Measurements from ENCODE around the gene BIRC7. TPM values are rescaled to one million over a fixed set of nuclear protein-coding genes. Genes with fewer than 3 reads are reported as not detected.

BIRC7 gene
- total RNA-seq, 2 donors from 2014 or later: not detected

DNA sequence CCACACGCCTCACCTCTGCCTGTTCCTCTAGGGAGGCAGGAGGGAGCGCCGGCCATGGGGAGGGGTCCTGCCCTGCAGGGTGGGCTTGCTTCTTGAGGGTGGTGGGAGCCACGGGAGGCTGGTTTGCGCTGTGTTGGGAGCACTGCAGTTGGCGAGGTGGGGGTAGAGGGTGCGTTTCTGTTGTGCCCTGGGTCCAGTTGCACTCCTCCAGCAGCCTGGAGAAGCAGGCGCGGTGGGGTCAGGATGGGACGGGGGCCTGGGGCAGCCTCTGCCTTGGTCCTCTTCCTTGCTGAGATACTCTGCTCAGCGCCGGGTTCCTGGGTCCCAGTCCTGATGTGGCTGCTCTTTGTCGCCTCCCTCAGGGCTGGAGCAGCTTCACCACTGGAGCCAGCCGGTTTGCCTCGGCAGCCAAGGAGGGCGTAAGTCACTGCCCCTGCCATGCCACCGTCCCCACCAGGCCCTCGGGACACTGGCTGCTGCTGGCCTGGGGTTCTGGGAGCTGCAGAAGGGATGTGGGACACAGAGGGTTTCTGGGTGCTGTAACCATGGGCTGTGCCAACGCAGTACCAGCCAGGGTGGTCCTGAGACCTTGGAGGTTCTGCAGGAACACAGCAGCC, 45.3 kb downstream of the BIRC7 start:
- Histone ChIP-seq H3K27ac (no peak overlapping the region), H3K27me3 (no peaks in the 10 kb centered on the region), H3K4me3 (no peak overlapping the region), H3K9me3 (no peaks in the 10 kb centered on the region), H3K4me1 (no peaks in the 10 kb centered on the region), H3K36me3 (replicated peaks in 1 of 2; ENCODE audit: insufficient read depth in 1 of 2, low read depth in 2 of 2) (peaks cover 14 to 33% of the 10 kb centered on the region in 2 donors)
- ATAC-seq (no peak), DNase-seq (no peak)
- no peak for TF ChIP-seq POLR2A (IDR thresholded peaks at IDR 0.05)
- TF ChIP-seq, protein P1, sequence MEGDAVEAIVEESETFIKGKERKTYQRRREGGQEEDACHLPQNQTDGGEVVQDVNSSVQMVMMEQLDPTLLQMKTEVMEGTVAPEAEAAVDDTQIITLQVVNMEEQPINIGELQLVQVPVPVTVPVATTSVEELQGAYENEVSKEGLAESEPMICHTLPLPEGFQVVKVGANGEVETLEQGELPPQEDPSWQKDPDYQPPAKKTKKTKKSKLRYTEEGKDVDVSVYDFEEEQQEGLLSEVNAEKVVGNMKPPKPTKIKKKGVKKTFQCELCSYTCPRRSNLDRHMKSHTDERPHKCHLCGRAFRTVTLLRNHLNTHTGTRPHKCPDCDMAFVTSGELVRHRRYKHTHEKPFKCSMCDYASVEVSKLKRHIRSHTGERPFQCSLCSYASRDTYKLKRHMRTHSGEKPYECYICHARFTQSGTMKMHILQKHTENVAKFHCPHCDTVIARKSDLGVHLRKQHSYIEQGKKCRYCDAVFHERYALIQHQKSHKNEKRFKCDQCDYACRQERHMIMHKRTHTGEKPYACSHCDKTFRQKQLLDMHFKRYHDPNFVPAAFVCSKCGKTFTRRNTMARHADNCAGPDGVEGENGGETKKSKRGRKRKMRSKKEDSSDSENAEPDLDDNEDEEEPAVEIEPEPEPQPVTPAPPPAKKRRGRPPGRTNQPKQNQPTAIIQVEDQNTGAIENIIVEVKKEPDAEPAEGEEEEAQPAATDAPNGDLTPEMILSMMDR (IDR thresholded peaks at IDR 0.05): no peak
- intact Hi-C loops (cut with DNase I): no loop called here
- 81 to 85% methylated on average over 17 to 19 of the region's 19 CpGs for WGBS, 2 donors

DNA sequence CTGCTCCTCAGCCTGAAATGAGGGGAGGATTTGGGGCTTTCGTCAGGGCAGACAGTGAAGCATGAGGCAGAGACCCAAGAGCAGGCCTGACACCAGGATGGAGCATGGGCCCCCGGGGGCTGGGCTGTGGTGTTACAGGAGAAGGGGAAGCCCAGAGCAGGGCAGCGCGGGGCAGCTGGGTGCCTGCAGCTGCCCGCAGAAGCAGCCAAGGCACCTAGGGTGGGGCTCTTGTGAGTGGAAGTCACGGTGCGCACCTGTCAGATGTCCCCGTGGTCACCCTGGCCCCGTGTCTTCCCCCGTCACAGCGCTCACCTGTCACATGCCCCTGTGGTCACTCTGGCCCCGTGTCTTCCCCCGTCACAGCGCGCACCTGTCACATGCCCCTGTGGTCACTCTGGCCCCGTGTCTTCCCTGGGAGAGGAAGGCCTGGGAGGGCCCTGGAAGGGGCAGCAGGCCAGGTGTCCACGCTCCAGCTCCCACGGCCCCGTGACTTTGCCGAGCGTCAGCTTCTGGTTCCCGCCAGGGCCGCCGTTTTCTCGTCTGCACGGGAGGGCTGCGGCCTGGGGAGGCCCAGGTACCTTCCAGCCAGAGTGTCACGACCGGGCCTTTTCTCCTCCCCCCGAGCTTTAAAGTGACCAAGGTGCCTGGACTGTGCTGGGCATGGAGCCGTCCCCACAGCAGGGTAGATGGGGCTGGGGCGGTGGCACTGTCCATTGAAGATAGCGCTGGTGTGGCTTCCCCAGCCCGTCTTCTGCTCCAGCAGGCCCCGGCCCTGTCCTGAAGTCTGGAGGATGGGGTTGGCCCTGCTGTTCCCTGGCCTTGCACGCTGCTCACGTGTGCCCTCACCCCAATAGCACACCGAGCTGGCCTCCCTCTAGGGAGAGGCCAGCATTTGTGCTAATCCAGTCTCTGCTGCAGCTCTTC, 46.3 kb downstream of the BIRC7 start:
- Histone ChIP-seq H3K27ac (no peak overlapping the region), H3K9me3 (no peaks in the 10 kb centered on the region), H3K27me3 (no peaks in the 10 kb centered on the region), H3K4me3 (no peak overlapping the region), H3K4me1 (no peaks in the 10 kb centered on the region), H3K36me3 (replicated peaks in 1 of 2; ENCODE audit: insufficient read depth in 1 of 2, low read depth in 2 of 2) (peaks cover 14 to 29% of the 10 kb centered on the region in 2 donors)
- ATAC-seq: no peak
- intact Hi-C loops (cut with DNase I): no loop called here
- 90 to 92% methylated on average over 22 to 36 of the region's 38 CpGs for WGBS, 2 donors
- no peak for DNase-seq
- TF ChIP-seq, protein P1 (IDR thresholded peaks at IDR 0.05): no peak
- TF ChIP-seq POLR2A (IDR thresholded peaks at IDR 0.05): no peak

DNA sequence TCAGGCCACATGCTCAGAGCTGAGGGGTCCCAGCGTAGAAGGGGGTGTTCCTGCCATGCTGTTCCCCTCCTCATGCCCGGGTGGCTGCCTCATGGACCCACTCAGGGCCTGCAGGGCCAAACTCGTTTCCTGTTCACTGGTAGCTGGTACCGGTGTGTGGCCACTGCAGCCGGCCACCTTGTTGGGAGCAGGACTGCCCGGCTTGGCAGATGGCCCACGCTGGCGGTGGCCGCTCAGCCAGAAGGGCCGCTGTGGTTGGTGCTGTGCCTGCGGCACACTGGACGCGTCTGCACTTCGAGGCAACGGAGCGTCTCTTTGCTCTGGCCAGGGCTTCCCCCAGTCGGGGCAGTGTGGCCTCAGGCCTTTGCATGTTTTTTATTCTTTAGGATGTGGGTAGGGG, 47.2 kb downstream of the BIRC7 start:
- intact Hi-C loops (cut with DNase I): no loop called here
- H3K9me3 ChIP-seq: no peaks in the 10 kb centered on the region
- DNase-seq (no peak), ATAC-seq (no peak)
- H3K36me3 ChIP-seq (replicated peaks in 1 of 2; ENCODE audit: insufficient read depth in 1 of 2, low read depth in 2 of 2): peaks cover 19 to 26% of the 10 kb centered on the region in 2 donors
- no peak overlapping the region for H3K27ac ChIP-seq
- no peaks in the 10 kb centered on the region for H3K4me1 ChIP-seq
- no peaks in the 10 kb centered on the region for H3K27me3 ChIP-seq
- H3K4me3 ChIP-seq: no peak overlapping the region
- TF ChIP-seq, protein P1 (IDR thresholded peaks at IDR 0.05): no peak
- no peak for TF ChIP-seq POLR2A (IDR thresholded peaks at IDR 0.05)
- 87 to 100% methylated on average over 1 to 17 of the region's 17 CpGs for WGBS, 2 donors

DNA sequence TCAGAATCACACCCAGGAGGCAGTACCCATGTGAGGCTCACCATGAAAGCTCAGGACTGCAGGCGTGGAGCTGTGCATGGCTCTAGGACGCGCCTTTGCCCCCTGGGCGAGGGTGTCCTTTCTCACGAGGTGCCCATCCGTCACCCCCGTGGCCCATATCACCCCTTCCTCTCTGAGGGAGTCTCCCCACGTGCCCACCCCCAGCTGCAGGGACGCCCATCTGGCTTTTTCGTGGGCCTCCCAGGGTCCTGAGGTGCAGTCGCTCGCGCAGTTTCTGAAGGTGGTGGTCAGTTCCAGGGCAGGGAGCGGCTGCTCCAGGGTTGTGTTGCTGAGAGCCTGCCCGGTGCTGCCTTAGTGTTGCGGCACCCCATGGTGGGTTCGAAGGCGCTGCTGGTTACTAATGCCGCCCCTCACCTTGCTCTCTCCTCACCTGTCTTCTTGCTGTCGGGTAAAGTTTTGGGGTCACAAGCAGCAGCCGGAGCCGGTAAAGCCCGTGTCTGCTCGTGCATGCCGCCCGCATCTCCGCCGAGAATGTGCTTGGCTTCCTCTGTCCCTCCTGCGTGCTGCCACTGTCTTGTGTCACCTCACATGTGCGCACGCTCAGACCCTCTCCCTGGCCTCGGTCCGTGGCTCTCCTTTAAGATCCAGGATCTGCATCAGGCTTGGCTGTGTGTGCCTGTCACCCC, 47.8 kb downstream of the BIRC7 start:
- Histone ChIP-seq H3K4me3 (no peak overlapping the region), H3K27me3 (no peaks in the 10 kb centered on the region), H3K27ac (no peak overlapping the region), H3K4me1 (no peaks in the 10 kb centered on the region), H3K9me3 (no peaks in the 10 kb centered on the region), H3K36me3 (replicated peaks in 1 of 2; ENCODE audit: insufficient read depth in 1 of 2, low read depth in 2 of 2) (peaks cover 19 to 25% of the 10 kb centered on the region in 2 donors)
- 95 to 97% methylated on average over 14 to 30 of the region's 33 CpGs for WGBS, 2 donors
- intact Hi-C loops (cut with DNase I): no loop called here
- TF ChIP-seq, protein P1 (IDR thresholded peaks at IDR 0.05): no peak
- no peak for TF ChIP-seq POLR2A (IDR thresholded peaks at IDR 0.05)
- ATAC-seq: no peak
- no peak for DNase-seq
